SK-N-MC (cell line): ENCODE data around the gene STRBP.
A peak's percentile ranks its signal among the peaks of the same experiment; 100 is the strongest.

Source experiments
- DNase-seq: peaks from one replicate; pipeline ENCODE4 v3.0.0-alpha.2; 2011; ENCODE audit warnings: low read depth, low spot score
- H3K27ac ChIP-seq: fragments of 200-600 bp; sonication (generic); 2 replicates; pipeline ENCODE4 v1.5.1; 2016; ENCODE audit warnings: mixed run types
- H3K36me3 ChIP-seq: fragments of 200-600 bp; sonication (generic); 2 replicates; pipeline ENCODE4 v1.6.1; 2017; ENCODE audit warnings: antibody characterized with exemption, low read length, mixed read lengths; ENCODE audit not compliant: insufficient read depth
- H3K4me3 ChIP-seq: fragments of 200-600 bp; sonication (generic); 2 replicates; pipeline ENCODE4 v1.5.1; 2016
- H3K9ac ChIP-seq: fragments of 200-600 bp; sonication (generic); 2 replicates; pipeline ENCODE4 v1.8.0; 2017; ENCODE audit warnings: mixed run types, mixed read lengths; ENCODE audit not compliant: insufficient read length
- H3K9me3 ChIP-seq: fragments of 200-600 bp; sonication (generic); 2 replicates; pipeline ENCODE4 v1.6.1; 2017; ENCODE audit warnings: low read depth, mild to moderate bottlenecking, antibody characterized with exemption, low read length, moderate library complexity, mixed read lengths
- EZH2 ChIP-seq: fragments of 200-600 bp; sonication (generic); IDR thresholded peaks from one replicate; pipeline ENCODE4 v1.6.1; 2017; ENCODE audit warnings: antibody characterized with exemption
- FOXP2 ChIP-seq: optimal IDR thresholded peaks from 2 replicates; pipeline ENCODE3; 2011; ENCODE audit warnings: mild to moderate bottlenecking, moderate library complexity; ENCODE audit not compliant: insufficient read depth; ENCODE audit errors: extremely low read length, control extremely low read depth
- POLR2AphosphoS5 ChIP-seq: IDR thresholded peaks from 2 replicates; pipeline ENCODE4 v1.6.1; 2012; ENCODE audit warnings: mild to moderate bottlenecking, low read depth, low read length, borderline replicate concordance

The STRBP gene

GRCh38 chr9:123119566-123119965, 148.8 kb downstream of the STRBP start:
- Histone ChIP-seq H3K4me3 (no peak overlapping the region), H3K9ac (no peak overlapping the region), H3K27ac (no peak overlapping the region), H3K36me3 (peaks cover 15% of the 10 kb centered on the region), H3K9me3 (no peaks in the 10 kb centered on the region)
- DNase-seq = no peak
- no peak for TF ChIP-seq EZH2
- TF ChIP-seq POLR2AphosphoS5 = no peak
- TF ChIP-seq FOXP2 = no peak

- no peak for TF ChIP-seq EZH2
- no peak for TF ChIP-seq POLR2AphosphoS5
- no peak for TF ChIP-seq FOXP2
- H3K9me3 ChIP-seq = no peaks in the 10 kb centered on the region
- H3K9ac ChIP-seq = no peak overlapping the region
- no peak overlapping the region for H3K27ac ChIP-seq
- H3K4me3 ChIP-seq = no peak overlapping the region
- DNase-seq = no peak
- H3K36me3 ChIP-seq = peaks cover 5% of the 10 kb centered on the region; the same call in 1 of the 2 replicates
Measured at GRCh38 chr9:123116036-123116435, 152.3 kb downstream of the STRBP start.

GRCh38 chr9:123115146-123115913, 153.1 kb downstream of the STRBP start:
- H3K4me3 ChIP-seq = no peak overlapping the region
- DNase-seq = no peak
- H3K27ac ChIP-seq = no peak overlapping the region
- H3K9me3 ChIP-seq = no peaks in the 10 kb centered on the region
- H3K9ac ChIP-seq = no peak overlapping the region
- TF ChIP-seq POLR2AphosphoS5 (no peak), EZH2 (no peak), FOXP2 (no peak)
- H3K36me3 ChIP-seq = peaks cover 7% of the 10 kb centered on the region; the same call in 1 of the 2 replicates

GRCh38 chr9:123113185-123113584, 155.2 kb downstream of the STRBP start:
- Histone ChIP-seq H3K27ac (no peak overlapping the region), H3K9me3 (no peaks in the 10 kb centered on the region), H3K36me3 (peaks cover 27% of the 10 kb centered on the region; the same call in 1 of the 2 replicates), H3K4me3 (no peak overlapping the region), H3K9ac (no peak overlapping the region)
- DNase-seq = no peak
- no peak for TF ChIP-seq EZH2
- TF ChIP-seq FOXP2 = no peak
- no peak for TF ChIP-seq POLR2AphosphoS5

GRCh38 chr9:123112015-123112975, 156.1 kb downstream of the STRBP start:
- TF ChIP-seq FOXP2 (no peak), POLR2AphosphoS5 (0 out of 2 replicates have a peak, but pooled peaks have one; percentile 10), EZH2 (no peak)
- Histone ChIP-seq H3K9ac (no peak overlapping the region), H3K9me3 (no peaks in the 10 kb centered on the region), H3K27ac (peak overlapping the region; percentile 46), H3K4me3 (no peak overlapping the region), H3K36me3 (peaks cover 36% of the 10 kb centered on the region; the same call in 1 of the 2 replicates)
- no peak for DNase-seq

- no peak for TF ChIP-seq EZH2
- TF ChIP-seq FOXP2 = no peak
- TF ChIP-seq POLR2AphosphoS5 = no peak
- H3K9me3 ChIP-seq = no peaks in the 10 kb centered on the region
- DNase-seq = no peak
- no peak overlapping the region for H3K4me3 ChIP-seq
- peak overlapping the region; percentile 33 for H3K27ac ChIP-seq
- peaks cover 38% of the 10 kb centered on the region; the same call in 1 of the 2 replicates for H3K36me3 ChIP-seq
- no peak overlapping the region for H3K9ac ChIP-seq
Measured at GRCh38 chr9:123111427-123112014, 156.9 kb downstream of the STRBP start.

- DNase-seq = no peak
- no peak overlapping the region for H3K4me3 ChIP-seq
- no peak overlapping the region for H3K9ac ChIP-seq
- peak overlapping the region; percentile 29; the same call in 1 of the 2 replicates for H3K27ac ChIP-seq
- TF ChIP-seq EZH2 (no peak), FOXP2 (no peak), POLR2AphosphoS5 (no peak)
- H3K36me3 ChIP-seq = peaks cover 48% of the 10 kb centered on the region
- no peaks in the 10 kb centered on the region for H3K9me3 ChIP-seq
Measured at GRCh38 chr9:123109540-123110279, 158.7 kb downstream of the STRBP start.
